Spleen (tissue), 7 donors: ENCODE measurements around the gene C14orf132.

Experiments
- POLR2A ChIP-seq, 3 donors: fragments of 450-650 bp; IDR thresholded peaks; one replicate each; pipeline ENCODE4 v1.5.1; 2017; ENCODE audit warnings: antibody characterized with exemption in 3 of 3, mild to moderate bottlenecking in 1 of 3
- TF ChIP-seq, protein P1 (sequence below), 11 experiments: fragments of 200-600 bp in 7 of 11; fragments of 450-650 bp in 4 of 11; sonication (generic) in 4 of 11; IDR thresholded peaks in 8 of 11; conservative IDR thresholded peaks in 3 of 11; 1 replicate in 7 of 11; 2 replicates in 4 of 11; pipeline versions ENCODE4 v1.4.0 to v1.8.0; 2016 to 2021; ENCODE audit warnings: antibody characterized with exemption in 11 of 11, inconsistent platforms in 4 of 11, mild to moderate bottlenecking in 1 of 11
- donor health status: DM: no; HTN: no; CAD: no; lungs with moderate emphysema.
- donor health status: DM: no; HTN: no; CAD: no.
- donor health status: DM: no; HTN: no; CAD: no.

DNA sequence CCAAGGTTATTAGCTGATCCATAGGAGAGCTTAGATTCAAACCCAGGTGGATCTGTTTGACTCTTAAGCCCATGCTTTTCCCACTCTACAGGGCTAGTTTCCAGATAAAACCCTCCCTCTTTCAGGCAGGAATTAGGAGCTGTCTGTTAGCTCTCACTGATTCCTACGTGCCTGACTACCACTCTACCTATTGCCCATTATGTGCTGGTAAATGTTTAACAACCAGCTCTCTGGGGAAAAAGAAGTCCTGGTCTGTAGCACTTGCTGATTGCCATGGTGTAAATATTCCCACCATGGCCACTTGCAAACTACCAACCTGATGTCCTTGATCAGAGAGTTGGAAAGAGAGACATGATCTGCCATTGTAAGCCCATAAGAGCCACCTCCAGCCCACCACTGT is 100.0 kb downstream of the C14orf132 start:
- TF ChIP-seq, protein P1, sequence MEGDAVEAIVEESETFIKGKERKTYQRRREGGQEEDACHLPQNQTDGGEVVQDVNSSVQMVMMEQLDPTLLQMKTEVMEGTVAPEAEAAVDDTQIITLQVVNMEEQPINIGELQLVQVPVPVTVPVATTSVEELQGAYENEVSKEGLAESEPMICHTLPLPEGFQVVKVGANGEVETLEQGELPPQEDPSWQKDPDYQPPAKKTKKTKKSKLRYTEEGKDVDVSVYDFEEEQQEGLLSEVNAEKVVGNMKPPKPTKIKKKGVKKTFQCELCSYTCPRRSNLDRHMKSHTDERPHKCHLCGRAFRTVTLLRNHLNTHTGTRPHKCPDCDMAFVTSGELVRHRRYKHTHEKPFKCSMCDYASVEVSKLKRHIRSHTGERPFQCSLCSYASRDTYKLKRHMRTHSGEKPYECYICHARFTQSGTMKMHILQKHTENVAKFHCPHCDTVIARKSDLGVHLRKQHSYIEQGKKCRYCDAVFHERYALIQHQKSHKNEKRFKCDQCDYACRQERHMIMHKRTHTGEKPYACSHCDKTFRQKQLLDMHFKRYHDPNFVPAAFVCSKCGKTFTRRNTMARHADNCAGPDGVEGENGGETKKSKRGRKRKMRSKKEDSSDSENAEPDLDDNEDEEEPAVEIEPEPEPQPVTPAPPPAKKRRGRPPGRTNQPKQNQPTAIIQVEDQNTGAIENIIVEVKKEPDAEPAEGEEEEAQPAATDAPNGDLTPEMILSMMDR (IDR thresholded peaks at IDR 0.05 in 8 of 11, conservative IDR thresholded peaks at IDR 0.05 in 3 of 11), result no peak
- no peak for TF ChIP-seq POLR2A (IDR thresholded peaks at IDR 0.05)
